GM06990 (cell line): Measurements from ENCODE around the gene BHLHA9.
A peak's percentile ranks its signal among the peaks of the same experiment; 100 is the strongest.

Source experiments
- DNase-seq: peaks from one replicate; pipeline ENCODE4 v3.0.0-alpha.2; 2011; ENCODE audit not compliant: insufficient read length; ENCODE audit errors: extremely low read depth
- H3K27me3 ChIP-seq: replicated peaks from 2 replicates; pipeline ENCODE4 v1.6.0; 2011; ENCODE audit warnings: low read length; ENCODE audit not compliant: control insufficient read depth, insufficient read depth
- H3K36me3 ChIP-seq: 2 replicates; pipeline ENCODE4 v1.5.1; 2011; ENCODE audit warnings: low read length; ENCODE audit not compliant: control insufficient read depth, insufficient read depth
- H3K4me3 ChIP-seq: replicated peaks from 2 replicates; pipeline ENCODE4 v1.5.1; 2011; ENCODE audit warnings: low read depth, mild to moderate bottlenecking, control low read depth, low read length
- TF ChIP-seq, protein P1 (sequence below): IDR thresholded peaks from 2 replicates; pipeline ENCODE4 v1.5.1; 2011; ENCODE audit warnings: low read length, control low read depth, mild to moderate bottlenecking, inconsistent platforms; ENCODE audit not compliant: insufficient read depth, poor library complexity, severe bottlenecking

Gene BHLHA9

DNA sequence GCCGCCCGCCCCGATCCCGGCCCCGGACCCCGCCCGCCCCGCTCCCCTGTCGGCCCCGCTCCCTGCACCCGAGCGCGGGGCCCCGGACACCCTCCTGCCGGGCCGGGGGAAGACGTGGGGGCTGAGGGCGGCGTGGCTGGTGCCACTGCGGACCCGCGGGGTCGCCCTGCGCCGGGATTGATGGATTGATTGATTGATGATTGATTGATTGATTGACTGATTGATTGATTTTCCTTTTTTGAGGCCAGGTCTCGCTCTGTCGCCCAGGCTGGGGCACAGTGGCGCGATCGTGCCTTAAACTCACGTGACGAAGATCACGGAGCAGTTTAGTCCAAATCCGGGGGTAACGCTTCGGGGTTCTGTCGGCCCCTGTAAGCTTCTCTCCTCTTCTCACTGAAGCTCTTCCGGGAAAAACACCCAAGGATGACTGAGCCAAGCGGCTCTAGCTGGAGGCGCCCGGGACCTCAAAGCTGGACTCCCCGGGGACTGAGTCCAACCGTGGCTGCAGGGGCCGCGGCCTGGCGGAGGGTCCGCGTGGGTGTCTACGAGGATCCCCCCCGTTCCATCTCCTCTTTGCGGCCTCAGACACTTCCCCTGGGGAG lies 40.2 kb upstream of the BHLHA9 start:
- peaks cover 2% of the 10 kb centered on the region; the same call in 1 of the 2 replicates for H3K27me3 ChIP-seq
- DNase-seq, result no peak
- H3K4me3 ChIP-seq, result peak overlapping the region; percentile 72
- TF ChIP-seq, protein P1, sequence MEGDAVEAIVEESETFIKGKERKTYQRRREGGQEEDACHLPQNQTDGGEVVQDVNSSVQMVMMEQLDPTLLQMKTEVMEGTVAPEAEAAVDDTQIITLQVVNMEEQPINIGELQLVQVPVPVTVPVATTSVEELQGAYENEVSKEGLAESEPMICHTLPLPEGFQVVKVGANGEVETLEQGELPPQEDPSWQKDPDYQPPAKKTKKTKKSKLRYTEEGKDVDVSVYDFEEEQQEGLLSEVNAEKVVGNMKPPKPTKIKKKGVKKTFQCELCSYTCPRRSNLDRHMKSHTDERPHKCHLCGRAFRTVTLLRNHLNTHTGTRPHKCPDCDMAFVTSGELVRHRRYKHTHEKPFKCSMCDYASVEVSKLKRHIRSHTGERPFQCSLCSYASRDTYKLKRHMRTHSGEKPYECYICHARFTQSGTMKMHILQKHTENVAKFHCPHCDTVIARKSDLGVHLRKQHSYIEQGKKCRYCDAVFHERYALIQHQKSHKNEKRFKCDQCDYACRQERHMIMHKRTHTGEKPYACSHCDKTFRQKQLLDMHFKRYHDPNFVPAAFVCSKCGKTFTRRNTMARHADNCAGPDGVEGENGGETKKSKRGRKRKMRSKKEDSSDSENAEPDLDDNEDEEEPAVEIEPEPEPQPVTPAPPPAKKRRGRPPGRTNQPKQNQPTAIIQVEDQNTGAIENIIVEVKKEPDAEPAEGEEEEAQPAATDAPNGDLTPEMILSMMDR, result no peak
- peaks cover 6% of the 10 kb centered on the region for H3K36me3 ChIP-seq

DNA sequence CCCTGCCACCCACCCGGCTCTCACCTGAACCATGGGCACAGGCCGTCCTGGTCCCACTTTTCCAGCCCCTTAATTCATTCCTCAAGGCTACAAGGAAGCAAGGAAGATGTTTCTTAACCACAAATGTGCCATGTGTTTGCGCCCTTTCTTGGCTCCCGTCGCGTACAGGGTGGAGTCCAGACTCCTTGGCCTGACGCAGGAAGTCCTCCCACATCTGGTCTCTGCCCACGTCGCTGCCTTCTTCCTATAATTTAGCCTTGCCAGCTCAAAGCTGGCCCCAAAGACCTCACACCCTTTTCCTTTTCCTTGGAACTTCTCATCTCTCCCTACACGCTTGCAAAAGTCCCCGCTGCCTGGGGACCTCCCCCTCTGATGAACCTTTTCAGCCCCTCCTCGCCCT lies 38.8 kb upstream of the BHLHA9 start:
- no peak for DNase-seq
- peaks cover 2% of the 10 kb centered on the region; the same call in 1 of the 2 replicates for H3K27me3 ChIP-seq
- TF ChIP-seq, protein P1, result no peak
- H3K4me3 ChIP-seq, result no peak overlapping the region
- H3K36me3 ChIP-seq, result peaks cover 2% of the 10 kb centered on the region

DNA sequence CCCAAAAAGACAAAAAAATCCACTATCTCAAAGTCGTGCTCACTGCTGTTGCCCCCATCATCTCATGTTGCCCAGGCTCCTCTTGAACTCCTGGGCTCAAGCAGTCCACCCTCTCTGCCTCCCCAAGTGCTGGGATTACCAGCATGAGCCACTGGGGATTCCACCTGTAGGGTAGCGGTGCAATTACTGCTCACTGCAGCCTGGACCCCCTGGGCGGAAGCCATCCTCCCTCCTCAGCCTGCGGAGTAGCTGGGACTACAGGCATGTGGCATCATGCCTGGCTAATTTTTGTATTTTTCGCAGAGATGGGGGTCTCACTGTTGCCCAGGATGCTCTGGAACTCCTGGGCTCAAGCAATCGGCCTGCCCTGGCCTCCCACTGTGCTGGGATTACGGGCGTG lies 37.9 kb upstream of the BHLHA9 start:
- no peak for DNase-seq
- H3K27me3 ChIP-seq, result peaks cover 2% of the 10 kb centered on the region; the same call in 1 of the 2 replicates
- no peaks in the 10 kb centered on the region for H3K36me3 ChIP-seq

DNA sequence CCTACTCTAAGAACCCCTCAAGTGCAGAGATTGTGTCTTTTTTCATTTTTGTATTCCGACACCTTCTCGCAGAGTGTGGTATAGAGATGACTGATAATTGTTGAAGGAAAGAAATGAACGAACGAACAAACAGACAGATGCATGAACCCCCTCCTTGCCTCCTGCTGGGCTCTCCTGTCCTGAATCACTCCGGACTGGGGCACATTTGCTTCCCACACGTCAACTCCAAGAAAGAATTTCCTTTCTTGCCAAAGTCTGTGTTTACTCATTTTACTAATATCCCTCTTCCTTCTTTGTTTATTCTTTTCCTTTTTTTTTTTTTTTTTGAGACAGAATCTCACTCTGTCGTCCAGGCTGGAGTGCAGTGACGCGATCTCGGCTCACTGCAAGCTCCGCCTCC lies 37.5 kb upstream of the BHLHA9 start:
- TF ChIP-seq, protein P1, result no peak
- Histone ChIP-seq H3K4me3 (no peak overlapping the region), H3K36me3 (no peaks in the 10 kb centered on the region), H3K27me3 (peaks cover 2% of the 10 kb centered on the region; the same call in 1 of the 2 replicates)
- no peak for DNase-seq

More for the DNA sequence above, 37.9 kb upstream of the BHLHA9 start:
- H3K4me3 ChIP-seq, result no peak overlapping the region
- TF ChIP-seq, protein P1, result no peak

DNA sequence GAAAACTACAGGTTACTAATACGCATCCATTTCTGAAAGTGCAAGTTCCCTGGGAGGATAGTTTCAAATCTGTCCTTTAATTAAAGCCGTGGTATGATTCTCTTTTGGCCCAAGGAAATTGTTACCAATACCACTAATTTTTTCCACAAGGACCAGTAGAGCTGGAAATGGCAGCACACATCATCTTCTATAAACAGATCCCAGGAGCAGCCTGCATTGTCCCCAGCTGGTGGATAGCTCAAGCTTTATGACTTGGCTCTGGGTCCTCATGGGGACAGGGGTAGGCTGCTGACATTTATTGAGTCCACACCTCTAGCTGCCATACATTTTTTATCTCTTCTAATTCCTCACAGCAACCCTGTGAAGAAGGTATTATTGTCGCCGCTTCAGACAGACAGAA lies 35.8 kb upstream of the BHLHA9 start:
- no peak for DNase-seq
- Histone ChIP-seq H3K4me3 (no peak overlapping the region), H3K27me3 (peaks cover 2% of the 10 kb centered on the region; the same call in 1 of the 2 replicates), H3K36me3 (no peaks in the 10 kb centered on the region)
- TF ChIP-seq, protein P1, result no peak

DNA sequence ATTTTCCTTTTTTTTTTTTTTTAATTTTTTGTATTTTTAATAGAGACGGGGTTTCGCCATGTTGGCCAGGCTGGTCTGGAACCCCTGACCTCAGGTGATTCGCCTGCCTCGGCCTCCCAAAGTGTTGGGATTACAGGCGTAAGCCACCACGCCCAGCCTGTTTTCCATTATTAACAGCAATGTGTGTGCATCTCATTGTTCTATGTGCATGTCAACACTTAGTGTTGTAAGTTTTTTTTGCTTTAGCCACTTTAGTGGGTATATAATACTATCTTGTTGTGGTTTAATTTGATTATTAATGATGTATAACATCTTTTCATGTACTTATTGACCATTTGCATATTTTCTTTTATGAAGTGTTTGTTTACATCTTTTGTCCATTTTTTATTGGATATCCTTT lies 32.8 kb upstream of the BHLHA9 start:
- Histone ChIP-seq H3K36me3 (no peaks in the 10 kb centered on the region), H3K4me3 (no peak overlapping the region), H3K27me3 (peaks cover 1% of the 10 kb centered on the region; the same call in 1 of the 2 replicates)
- TF ChIP-seq, protein P1, result no peak
- DNase-seq, result no peak
